RPMI8226 (cell line): ENCODE results near the gene ST6GALNAC1.
A peak's percentile ranks its signal among the peaks of the same experiment; 100 is the strongest.

Experiments used
- DNase-seq: peaks from one replicate; pipeline ENCODE4 v3.0.0-alpha.2; 2015

The ST6GALNAC1 gene, protein sequence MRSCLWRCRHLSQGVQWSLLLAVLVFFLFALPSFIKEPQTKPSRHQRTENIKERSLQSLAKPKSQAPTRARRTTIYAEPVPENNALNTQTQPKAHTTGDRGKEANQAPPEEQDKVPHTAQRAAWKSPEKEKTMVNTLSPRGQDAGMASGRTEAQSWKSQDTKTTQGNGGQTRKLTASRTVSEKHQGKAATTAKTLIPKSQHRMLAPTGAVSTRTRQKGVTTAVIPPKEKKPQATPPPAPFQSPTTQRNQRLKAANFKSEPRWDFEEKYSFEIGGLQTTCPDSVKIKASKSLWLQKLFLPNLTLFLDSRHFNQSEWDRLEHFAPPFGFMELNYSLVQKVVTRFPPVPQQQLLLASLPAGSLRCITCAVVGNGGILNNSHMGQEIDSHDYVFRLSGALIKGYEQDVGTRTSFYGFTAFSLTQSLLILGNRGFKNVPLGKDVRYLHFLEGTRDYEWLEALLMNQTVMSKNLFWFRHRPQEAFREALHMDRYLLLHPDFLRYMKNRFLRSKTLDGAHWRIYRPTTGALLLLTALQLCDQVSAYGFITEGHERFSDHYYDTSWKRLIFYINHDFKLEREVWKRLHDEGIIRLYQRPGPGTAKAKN

GRCh38 chr17:76643553-76644148, at the start of gene ST6GALNAC1:
TSS of gene ST6GALNAC1 (minus strand) at chr17:76643757. CDS start at chr17:76643638, 119 bp downstream.
- DNase-seq: peak; percentile 30

GRCh38 chr17:76691379-76692191, 48.0 kb upstream of the ST6GALNAC1 start:
- no peak for DNase-seq

DNA sequence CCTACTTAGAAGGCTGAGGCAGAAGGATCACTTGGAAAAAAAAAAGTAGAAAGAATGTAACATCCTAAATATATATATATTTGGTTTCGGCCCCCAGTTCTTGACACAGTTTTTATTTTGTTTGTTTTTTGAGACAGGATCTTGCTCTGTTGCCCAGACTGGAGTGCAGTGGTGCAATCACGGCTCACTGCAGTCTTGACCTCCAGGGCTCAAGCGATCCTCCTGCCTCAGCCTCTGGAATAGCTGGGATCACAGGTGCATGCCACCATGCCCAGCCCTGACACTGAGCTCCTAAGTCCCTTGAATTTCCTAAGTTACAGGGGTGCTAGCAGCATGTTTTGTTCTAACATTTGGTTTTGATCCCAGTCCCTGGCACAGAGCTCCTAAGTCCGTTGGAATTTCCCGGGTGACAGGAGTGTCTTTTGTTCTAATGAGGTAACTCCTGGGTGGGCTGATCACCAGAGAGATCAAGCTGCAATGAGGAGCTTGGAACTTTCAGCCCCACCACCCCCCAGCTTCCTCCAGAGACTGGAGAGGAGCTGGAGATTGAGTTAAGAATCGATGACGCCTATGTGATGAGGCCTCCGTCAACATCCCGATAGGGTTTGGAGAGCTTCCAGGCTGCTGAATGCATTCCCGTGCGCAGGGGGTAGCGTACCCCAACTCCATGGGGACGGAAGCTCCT, 47.2 kb upstream of the ST6GALNAC1 start:
- no peak for DNase-seq

DNA sequence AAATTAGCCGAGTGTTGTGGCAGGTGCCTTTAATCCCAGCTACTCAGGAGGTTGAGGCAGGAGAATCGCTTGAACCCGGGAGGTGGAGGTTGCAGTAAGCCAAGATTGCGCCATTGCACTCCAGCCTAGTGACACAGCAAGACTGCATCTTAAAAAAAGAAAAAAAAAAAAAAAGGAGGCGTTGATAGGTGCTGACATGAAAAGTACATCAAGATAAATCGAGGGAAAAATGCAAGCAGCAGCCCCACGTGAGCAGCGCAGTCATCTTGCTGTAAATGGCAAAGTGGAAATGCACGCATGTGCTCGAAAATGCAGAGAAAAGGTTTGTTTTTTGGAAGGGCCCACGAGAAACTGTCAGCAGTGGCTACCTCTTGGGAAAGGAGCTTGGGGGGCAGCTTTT, 46.3 kb upstream of the ST6GALNAC1 start:
- DNase-seq: no peak

- no peak for DNase-seq
These were observed 44.6 kb upstream of the ST6GALNAC1 start for GRCh38 chr17:76688165-76688622.

DNA sequence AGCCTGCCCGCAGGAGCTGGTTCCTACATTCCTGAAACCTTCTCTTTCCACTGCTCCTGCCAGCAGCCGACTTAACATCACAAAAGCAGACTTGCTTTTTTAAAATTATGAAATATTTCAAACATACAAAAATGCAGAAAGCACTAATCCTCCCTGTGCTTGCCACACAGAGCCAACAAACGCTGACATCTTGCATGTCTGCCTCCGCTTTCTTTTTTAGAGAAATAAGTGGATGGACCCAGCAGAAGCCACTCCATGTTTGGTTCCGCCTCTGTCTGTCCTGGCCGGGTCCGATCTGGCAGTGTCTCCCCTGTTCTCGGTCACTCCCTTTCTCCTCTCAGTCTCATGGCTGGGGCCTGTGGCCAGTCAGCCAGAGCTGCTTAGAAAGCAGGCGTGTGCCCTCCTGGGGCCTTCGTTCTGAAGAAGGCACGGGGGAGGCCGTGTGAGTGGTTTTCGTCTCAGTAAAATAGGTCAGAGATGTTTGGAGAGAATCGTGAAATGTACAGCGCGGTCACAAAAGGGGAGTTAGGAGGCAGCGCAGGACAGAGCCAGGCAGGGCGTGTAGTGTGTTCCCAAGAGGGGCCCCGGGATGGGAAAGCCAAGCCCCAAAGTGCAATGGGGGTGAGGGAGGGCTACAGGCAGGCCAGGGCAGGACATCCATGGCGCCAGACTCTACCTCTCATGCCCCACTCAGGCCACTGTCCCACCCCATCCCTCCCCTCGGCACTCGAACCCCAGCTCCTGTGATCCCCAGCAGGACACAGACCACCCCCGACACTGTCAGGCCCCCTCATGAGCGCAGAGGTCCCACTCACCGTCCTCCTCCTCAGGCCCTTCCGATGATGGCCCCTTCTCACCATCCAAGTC, 44.0 kb upstream of the ST6GALNAC1 start:
- DNase-seq: no peak

GRCh38 chr17:76686538-76687297, 43.2 kb upstream of the ST6GALNAC1 start:
- no peak for DNase-seq

- no peak for DNase-seq
These were observed 42.3 kb upstream of the ST6GALNAC1 start for GRCh38 chr17:76685846-76686245.

DNA sequence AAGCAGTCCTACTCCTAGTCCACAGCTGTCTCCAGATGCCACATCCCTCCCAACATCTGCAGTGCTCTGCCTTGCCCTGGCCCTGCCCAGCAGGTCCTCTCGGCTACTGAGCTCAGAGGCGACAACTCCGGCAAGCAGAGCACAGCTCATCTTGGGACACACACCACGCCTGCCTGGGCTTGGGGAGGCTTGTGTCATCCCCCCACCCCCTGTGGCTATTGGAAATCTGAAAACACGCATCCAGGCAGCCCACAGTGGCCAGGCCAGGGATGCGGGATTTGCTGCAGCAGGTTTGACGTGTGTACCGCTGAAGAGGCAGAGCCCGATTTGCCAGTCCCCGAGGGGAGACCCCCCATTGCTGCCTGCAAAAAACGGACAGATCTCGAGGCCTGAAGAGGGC, 41.8 kb upstream of the ST6GALNAC1 start:
- DNase-seq: no peak

GRCh38 chr17:76684756-76685155, 41.2 kb upstream of the ST6GALNAC1 start:
- no peak for DNase-seq

DNA sequence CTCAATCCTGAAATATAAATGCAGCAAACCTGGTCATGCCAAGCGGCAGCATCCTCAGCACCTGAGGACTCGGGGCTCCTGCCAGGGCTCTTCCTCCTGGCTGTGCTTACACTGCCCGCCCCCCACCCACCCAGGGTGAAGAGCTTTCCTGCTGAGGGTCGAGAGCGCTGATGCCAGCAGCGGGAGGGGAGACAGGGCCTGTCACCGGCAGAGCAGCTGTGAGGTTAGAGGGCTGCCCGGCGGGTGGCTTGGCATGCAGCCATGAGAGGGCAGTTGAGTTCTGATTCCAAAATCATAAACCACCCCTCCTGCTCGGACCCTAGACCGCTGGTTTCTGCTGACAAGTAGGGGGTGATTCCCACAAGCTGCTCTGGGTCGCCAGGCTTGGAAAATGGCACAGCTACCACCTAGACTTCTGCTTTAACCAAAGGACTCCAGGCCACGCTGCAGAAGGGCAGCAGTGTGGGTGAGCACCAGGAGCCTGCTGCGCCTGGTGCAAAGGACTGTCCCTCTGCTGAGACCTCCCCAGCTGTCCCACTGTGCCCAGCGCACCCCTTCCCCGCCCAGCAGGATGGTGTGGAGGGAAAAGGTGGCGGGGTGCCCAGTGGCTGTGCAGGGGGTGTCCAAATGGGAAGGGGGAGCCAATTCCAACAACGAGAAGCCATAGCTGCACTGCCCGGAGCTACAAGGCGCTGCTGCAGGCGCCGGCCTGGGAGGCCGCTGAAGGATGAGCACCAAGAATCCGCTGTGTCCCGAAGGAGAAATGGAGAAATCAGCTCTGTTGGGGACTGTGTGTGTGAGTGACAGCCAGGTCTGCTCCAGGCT, 40.6 kb upstream of the ST6GALNAC1 start:
- peak; percentile 57 for DNase-seq

- no peak for DNase-seq
These were observed 39.6 kb upstream of the ST6GALNAC1 start for GRCh38 chr17:76683011-76683755.

DNA sequence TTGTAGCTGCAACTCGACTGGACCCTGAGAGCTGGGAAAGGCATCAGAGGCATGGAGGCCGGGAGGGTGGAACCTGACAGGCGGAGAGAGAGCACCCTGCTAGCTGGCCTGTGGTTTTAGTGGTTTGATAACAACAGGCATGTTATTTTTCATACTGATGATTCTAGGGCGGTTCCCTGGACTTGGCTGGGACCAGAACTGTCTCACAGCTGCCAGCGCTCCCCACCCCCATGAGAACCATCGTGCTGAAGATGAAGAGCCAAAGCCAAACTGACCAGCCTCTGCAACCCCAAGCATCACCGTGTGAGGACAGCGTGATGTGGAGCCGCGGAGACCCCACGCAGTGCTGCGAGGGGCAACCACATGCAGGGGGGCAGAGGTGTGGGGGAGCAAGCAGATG, 38.7 kb upstream of the ST6GALNAC1 start:
- no peak for DNase-seq

GRCh38 chr17:76681222-76682137, 37.9 kb upstream of the ST6GALNAC1 start:
- peak; percentile 78 for DNase-seq

GRCh38 chr17:76679239-76679638, 35.7 kb upstream of the ST6GALNAC1 start:
- no peak for DNase-seq

- no peak for DNase-seq
These were observed 34.8 kb upstream of the ST6GALNAC1 start for GRCh38 chr17:76678330-76678729.

- no peak for DNase-seq
These were observed 33.8 kb upstream of the ST6GALNAC1 start for GRCh38 chr17:76677406-76677805.

GRCh38 chr17:76676629-76677028, 33.1 kb upstream of the ST6GALNAC1 start:
- DNase-seq: no peak
